ENCODE measurements around the gene ADAM8.
"Not testable (repeated sequence)": the region's sequence is repeated elsewhere in the genome, so short reads cannot be mapped to it uniquely, and the experiment has no call there.

The ADAM8 gene

GRCh38 chr10:133276435-133277201 is at the start of gene ADAM8:
Gene ADAM8 (minus strand): TSS chr10:133276868. CDS start chr10:133276817, 51 bp downstream.
- DNase-seq: no peak

- DNase-seq: no peak
Observed at GRCh38 chr10:133326223-133326551, 49.5 kb upstream of the ADAM8 start.

GRCh38 chr10:133325440-133326222 is 49.0 kb upstream of the ADAM8 start:
- no peak for DNase-seq

GRCh38 chr10:133324857-133325260 is 48.2 kb upstream of the ADAM8 start:
- DNase-seq: no peak

GRCh38 chr10:133324198-133324792 is 47.6 kb upstream of the ADAM8 start:
- DNase-seq: peak; percentile 41

GRCh38 chr10:133322064-133322709 is 45.5 kb upstream of the ADAM8 start:
- DNase-seq: not testable (repeated sequence)

GRCh38 chr10:133320852-133321422 is 44.3 kb upstream of the ADAM8 start:
- DNase-seq: not testable (repeated sequence)

GRCh38 chr10:133318494-133319127 is 41.9 kb upstream of the ADAM8 start:
- DNase-seq: peak; percentile 91

- DNase-seq: no peak
Observed at GRCh38 chr10:133316732-133317131, 40.1 kb upstream of the ADAM8 start.

GRCh38 chr10:133316266-133316665 is 39.6 kb upstream of the ADAM8 start:
- DNase-seq: peak; percentile 9

GRCh38 chr10:133315847-133316246 is 39.2 kb upstream of the ADAM8 start:
- peak; percentile 46 for DNase-seq

GRCh38 chr10:133314911-133315310 is 38.2 kb upstream of the ADAM8 start:
- no peak for DNase-seq

- no peak for DNase-seq
Observed at GRCh38 chr10:133313192-133313591, 36.5 kb upstream of the ADAM8 start.

- DNase-seq: no peak
Observed at GRCh38 chr10:133312769-133313145, 36.1 kb upstream of the ADAM8 start.

- DNase-seq: no peak
Observed at GRCh38 chr10:133312016-133312768, 35.5 kb upstream of the ADAM8 start.

GRCh38 chr10:133311570-133311969 is 34.9 kb upstream of the ADAM8 start:
- DNase-seq: no peak

GRCh38 chr10:133310789-133311188 is 34.1 kb upstream of the ADAM8 start:
- DNase-seq: no peak

- DNase-seq: no peak
Observed at GRCh38 chr10:133310399-133310755, 33.7 kb upstream of the ADAM8 start.

- DNase-seq: no peak
Observed at GRCh38 chr10:133309720-133310398, 33.2 kb upstream of the ADAM8 start.

GRCh38 chr10:133309100-133309719 is 32.5 kb upstream of the ADAM8 start:
- DNase-seq: peak; percentile 95

Data from OCI-M1 (cell line).